GM18858 (cell line): Measurements from ENCODE around the gene TRIM3.
"Not testable (repeated sequence)": the region's sequence is repeated elsewhere in the genome, so short reads cannot be mapped to it uniquely, and the experiment has no call there.

ENCODE experiments used
- ATAC-seq: cut with Tn5 transposase; IDR thresholded peaks from one replicate; pipeline ENCODE4 v1.9.1; 2021; ENCODE audit not compliant: unreplicated experiment

The TRIM3 gene

DNA sequence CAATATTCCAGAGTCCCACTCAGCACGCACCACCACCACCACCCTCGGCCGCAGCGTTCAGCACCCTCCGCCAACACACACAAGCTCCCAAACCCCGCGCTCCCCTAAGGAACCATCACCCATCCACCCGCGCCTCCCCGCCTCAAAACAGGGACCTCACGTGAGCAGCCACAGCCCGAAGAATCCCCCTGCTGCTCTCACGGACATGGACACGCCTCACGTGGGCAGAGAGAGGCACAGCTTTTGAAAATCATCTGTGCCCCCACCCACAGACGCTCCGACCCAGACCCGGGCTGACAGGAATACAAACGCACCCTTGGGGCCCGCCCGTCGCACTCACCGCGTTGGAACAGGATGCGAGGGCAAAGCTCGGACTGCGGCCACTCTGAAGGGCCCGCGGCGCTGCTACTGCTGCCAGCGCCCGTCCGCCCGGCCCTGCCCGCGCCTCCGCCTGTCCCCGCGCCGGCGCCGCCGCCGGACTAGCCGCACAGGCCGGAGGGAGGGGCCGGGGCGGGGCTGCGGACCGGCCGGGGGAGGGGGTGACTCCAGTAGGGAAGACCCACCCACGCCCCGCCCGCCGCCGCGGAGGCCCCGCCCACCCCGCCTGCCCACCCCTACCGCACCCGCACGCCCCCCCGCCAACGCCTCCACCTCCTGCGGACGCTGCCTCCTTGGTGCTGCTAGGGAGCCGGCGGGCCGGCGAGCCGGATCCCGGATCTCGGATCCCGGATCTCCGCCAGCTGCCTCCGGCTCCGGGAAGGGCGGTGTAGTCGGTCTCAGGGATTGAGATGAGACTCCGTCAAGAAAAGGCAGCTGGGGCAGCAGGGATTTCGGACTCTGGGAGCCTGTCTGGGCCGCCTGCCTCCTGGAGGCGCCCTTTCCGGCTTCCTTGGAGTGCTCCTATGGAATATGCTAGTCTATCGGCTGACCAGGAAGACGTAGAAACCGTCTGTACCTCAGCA lies at the start of gene TRIM3:
TSS of gene TRIM3 (minus strand) at position 491 of the 962 bp plus-strand sequence. CDS start 8,246 bp downstream, outside the sequence.
- no peak for ATAC-seq

DNA sequence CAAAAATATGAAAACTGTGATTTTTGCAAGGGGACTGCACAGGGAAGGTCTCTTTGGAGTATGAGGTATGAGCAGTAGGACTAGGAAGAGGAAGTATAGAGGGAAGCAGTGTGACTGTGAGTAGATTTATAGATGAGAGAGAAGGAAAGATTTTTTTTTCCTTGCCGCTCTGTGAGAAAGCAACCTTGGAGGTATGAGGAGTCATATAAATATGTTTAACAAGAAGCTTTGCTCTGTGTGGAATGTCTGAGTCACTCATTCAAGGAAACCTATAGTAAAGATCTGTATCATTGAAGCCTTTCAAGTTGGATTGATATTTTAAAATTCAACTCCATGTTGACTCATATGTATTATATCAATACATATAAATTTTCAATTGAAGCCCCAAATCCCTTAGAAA lies 49.5 kb upstream of the TRIM3 start:
- ATAC-seq: no peak

DNA sequence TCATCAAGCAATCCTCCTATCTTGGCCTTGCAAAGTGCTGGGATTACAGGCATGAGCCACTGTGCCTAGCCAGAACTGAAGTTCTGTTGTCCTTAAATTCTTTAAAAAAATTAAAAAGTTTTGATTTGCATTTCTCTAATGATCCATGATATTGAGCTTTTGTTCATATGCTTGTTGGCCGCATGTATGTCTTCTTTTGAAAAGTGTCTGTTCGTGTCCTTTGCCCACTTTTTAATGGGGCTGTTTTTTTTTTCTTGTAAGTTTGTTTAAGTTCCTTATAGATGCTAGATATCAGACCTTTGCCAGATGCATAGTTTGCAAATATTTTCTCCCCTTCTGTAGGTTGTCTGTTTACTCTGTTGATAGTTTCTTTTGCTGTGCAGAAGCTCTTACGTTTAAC lies 48.2 kb upstream of the TRIM3 start:
- not testable (repeated sequence) for ATAC-seq

DNA sequence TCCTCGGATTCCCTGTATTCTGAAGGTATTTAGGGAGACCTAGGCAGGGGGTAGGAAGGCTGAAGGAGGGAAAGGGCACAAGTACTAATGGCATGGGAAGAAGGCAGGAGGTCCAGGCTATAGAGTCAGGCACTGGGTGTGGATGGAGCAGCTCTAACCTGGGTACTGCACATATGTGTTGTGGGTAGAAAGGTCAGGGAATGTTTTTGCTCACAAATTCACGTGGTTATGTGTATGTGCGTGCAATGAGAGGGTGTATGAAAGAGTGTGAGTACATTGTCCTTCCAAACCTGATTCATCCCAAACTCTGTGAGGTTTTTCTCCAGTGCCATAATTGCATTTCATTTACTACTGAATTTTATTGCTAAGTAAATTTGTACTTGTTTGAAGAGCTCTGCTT lies 46.5 kb upstream of the TRIM3 start:
- ATAC-seq: no peak

DNA sequence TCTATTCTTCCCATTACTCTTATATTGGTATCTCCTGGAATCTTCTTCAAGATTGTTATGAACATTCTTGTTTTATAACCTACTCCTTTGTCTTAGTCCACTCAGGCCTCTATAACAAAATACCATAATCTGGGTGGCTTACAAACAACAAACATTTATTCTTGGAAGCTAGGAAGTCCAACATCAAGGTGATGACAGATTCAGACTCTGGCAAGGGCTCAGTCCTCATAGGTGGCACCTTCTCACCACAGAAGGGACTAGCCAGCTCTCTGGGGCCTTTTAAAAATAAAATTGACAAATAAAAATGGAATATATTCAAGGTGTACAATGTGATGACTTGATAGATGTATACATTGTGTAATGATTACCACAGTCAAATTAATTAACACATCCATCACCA lies 43.1 kb upstream of the TRIM3 start:
- no peak for ATAC-seq

DNA sequence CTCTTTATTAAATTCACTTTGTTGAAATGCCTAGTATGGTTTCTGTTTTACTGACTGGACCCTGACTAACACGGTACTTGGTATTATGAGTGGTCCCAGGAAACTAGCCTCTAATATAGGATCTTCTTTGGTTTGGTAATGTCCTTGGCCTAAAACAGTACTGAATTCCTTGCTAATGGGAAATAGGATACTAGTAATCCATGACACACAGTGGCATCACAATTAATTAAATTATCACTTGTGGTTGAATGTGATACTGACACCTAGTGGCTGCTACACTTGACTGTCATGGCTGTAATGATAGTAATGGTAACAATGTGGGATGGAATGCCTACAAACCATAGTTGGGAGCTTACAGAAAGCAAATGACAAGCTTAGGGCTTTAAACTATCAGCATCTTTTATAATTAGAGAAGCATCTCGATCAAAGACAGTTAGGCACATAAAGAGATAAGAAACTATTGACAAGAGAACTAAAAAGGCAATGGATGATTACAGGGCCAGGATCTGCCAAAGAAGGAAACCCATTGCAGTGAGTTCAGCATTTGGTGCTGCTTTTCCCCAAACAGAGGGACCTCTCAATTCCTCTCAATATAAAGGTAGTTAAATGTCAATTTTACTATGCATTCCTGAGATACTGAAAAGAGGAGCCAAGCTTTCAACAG lies 32.0 kb upstream of the TRIM3 start:
- ATAC-seq: no peak

DNA sequence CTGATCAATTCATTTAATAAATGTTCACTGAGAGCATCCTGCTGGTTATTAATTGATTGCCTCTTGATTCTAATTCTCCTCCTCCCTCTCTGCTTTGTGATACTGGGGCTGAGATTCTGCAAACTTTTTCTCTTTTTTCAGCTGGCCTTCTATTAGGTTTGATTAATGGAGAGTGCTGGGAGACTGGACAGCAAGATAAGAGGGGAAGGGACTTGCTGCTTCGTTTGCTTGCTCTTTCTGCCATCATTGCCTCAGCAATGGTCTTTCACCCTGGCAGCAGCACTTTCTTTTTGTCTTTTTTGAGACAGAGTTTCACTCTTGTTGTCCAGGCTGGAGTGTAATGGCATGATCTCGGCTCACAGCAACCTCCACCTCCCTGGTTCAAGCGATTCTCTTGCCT lies 30.4 kb upstream of the TRIM3 start:
- no peak for ATAC-seq

DNA sequence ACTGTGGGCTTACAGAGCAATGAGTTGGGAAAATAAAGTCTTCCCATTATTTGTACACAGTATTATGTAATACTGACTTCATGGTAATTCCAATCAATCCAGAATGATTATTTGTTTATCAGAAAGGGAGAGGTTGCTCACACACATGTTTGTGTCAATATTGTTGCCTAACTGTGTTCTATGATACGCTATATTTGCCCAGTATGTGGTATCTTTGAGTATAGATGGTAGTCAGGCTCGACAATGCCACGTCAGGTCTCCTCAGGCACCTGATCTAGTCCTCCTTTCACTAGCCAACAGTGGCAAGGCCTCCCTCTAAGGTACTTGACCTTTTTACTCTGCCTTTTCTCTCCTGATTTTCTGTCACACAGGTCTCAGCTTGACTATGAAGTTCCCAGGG lies 28.6 kb upstream of the TRIM3 start:
- no peak for ATAC-seq

DNA sequence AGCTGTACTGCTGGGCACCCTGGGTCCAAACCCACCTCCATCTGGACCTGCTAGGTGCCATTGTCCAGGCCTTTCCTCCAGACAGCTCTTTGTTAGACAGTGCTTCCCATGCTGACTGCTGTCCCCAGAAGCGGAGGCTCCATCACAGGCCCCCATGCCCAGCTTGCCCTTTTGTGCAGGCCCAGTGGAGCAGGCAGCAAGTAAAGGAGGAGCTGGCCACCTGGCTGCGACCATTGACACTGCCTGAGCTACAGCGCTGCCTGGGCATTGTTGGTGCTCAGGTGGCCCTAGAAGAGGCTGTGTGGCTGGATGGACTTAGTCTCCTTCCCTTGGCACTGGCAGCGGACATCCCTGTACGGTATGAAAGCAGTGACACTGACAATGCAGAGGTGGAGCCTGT lies 24.8 kb upstream of the TRIM3 start:
- no peak for ATAC-seq

DNA sequence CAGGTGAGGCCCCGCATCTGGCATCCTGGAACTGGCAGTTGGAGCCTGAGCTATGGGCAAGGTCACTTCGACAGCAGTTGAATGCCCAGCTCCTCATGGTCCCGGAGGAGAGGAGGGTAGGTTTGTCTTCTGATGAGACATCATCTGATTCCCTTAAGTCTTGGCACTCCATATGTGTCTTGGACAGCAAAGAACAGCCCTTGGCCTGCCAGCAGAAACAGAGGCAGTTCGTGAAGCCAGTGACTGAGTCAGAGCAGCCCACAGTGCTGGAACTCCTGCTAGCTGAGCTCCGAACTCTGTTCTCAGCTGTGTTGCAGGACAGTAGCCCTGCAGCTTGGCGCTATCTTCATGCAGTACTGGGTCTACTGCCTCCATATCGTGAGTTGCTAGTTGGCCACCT lies 24.4 kb upstream of the TRIM3 start:
- no peak for ATAC-seq

DNA sequence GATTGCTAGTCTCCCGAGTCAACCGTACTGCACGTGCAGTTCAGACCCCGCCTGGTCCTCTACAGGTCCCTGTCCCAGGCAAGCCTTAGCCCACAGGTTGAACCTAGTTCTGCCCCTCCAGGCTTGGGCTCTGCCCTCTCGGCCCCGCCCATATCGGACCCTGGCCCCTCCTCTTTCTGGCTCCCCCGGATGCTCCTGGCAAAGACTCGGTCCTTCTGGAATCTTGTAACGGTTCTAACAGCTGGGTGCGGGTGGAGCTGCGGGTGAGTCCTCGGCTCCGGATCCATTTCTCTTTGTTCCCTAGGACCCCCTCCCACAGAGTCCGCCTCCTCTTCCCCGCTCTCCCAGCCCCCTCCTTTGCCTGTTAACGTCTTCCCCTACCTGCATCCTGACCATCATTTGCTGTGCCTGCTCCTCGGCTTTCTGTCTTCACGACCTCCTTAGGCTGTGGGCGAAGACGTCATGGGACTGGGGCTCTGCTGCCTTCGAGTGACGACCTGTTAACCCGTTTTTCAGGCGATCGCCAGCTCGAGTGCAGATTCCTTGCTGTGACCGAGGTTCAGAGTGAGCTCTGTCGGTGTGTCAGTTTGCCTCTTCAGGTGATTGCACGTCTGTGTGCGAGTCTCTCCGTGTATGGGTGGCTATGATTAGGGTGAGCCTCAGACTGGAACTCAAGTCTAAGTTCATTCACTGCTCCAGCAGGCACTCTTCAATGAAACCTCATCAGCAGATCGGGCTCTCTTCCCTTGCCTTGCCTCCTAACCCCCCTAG lies 23.5 kb upstream of the TRIM3 start, which contains the start of gene DNHD1:
TSS of gene DNHD1 (plus strand) at position 212 of the 771 bp plus-strand sequence. CDS start 936 bp downstream, outside the sequence.
- no peak for ATAC-seq

DNA sequence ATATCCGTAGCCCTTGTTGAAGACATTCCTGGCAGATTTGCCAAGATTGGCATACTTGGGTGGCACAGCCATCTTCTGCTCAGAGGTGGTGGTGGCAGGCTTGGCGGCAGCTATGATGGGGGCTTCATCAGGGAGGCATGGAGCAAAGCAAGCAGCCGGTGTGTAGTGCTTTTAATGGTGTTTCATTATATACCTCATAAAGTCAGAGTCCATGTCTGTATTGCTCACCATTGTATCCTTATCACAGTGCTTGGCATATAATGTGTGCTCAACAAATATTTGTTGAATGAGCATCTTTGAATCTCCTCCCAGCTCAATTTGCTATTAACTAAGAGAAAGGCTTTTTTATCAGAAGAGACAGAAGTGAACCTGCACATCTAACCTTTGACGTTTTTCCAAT lies 15.6 kb upstream of the TRIM3 start:
- no peak for ATAC-seq

DNA sequence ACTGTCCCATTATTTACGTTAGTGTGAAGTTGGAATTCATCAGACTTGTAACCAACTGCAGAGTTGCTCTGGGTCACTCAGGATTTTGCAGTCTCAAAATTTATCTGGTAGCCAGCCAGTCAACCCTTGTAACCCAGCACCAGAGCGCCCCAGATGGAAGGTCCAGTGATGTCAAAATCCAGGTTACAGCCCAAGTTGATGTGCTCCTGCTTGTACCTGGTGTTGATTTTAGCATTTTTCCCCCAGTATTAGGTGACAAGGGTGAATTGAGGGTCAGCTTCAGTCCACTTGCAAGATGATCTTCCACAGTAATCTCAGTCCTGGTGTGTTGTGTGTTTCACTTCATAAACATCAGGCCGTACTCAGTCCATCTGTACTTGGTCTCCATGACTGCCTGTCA lies 15.1 kb upstream of the TRIM3 start:
- ATAC-seq: no peak

DNA sequence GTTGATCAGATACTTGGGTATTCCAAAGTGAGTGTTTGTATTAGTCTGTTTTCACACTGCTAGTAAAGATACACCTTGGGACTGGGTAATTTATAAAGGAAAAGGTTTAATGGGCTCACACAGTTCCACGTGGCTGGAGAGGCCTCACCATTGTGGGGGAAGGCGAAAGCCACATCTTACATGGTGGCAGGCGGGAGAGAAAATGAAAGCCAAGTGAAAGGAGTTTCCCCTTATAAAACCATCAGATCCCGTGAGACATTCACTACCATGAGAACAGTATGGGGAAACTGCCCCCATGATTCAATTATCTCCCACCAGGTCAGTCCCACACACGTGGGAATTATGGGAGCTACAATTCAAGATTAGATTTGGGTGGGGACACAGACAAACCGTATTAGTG lies 14.6 kb upstream of the TRIM3 start:
- no peak for ATAC-seq

DNA sequence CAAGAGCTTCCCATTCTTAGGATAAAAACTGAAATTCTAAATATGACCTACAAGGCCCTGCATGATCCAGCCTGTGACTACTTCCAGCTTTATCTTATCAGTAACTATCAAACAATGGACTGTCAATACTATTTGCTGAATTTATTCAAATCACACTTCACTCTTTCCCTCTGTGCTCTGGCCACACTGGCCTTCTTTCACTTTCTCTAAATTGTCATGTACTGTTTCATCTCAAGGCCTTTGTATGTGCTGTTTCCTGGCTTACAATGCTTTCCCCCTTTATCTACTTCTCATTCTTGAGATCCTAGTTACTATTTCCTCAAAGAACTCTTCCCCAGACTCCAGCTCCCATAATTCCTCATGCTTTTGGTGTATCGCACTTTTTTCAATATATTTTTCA lies 13.2 kb upstream of the TRIM3 start:
- ATAC-seq: no peak

DNA sequence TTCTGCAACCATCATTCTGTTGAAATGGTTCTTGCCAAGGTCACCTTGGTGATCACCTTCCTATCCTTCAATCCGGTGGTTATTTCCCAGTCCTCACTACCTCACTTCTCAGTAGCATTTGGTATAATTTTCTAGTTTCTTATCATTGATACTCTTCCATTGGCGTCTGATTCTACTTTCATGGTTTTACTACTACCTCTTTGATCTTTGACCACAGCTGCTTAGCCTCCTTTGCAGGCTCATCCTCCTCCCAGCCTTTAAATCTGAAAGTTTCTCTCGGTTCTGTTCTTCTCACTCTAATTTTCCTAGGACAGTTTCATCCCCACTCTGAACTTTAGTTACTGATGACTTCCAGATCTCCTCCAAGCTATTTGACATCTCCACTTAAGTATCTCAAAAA lies 12.5 kb upstream of the TRIM3 start:
- ATAC-seq: no peak

DNA sequence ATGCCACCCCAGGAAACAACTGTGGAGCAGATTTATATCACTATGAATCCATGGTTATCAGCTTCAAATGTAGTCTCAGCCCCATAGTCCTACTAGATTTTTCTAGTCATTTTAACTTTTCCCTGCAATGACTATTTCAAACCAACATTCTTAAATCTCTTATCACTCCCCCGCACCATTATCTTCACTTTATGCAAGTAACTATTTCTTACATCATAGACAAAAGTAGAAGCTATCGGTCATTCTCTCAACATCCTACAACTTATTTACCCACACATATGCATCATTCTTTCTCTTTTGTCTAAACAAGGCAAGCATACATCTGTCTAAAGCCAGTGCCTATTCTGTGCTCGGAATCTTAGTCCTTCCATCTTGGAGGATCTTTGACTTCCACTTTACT lies 11.9 kb upstream of the TRIM3 start:
- no peak for ATAC-seq

DNA sequence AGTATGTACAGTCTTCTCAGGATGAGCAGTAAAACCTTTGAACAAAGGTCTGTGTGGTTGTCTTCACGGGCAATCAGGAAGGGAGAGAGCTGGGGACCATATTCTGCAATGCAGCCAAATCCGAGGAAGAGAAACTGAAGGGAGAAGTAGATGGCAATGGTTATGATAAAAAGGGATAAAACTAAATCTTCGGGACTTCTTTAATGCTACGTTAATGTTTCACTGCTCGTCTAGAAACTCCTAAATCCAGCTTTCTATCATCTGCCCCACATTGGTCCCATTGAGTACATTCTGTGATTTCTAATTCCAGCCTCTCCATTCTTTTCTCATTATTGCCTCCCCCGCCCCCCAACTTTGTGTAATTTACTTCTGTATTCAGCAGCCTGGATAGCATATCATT lies 9.3 kb upstream of the TRIM3 start:
- ATAC-seq: no peak

DNA sequence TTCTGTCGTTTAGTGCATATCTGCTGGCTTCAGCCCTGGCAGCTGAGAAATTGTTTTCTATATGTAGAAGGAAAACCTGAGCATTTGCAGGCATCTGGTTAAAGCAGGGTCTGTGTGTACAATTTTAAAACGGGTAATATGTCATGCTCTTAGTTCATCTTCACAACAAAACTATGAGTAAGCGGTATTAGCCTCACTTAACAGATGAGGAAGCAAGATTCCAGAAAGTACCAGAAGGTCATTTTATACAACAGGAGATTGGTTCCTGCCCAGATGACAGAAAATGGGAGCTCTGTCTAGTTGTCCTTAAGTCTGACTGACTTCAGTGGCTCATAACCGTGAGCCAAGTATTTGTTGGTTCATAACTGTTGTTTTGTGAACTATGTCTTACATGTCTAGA lies 8.7 kb upstream of the TRIM3 start:
- no peak for ATAC-seq

DNA sequence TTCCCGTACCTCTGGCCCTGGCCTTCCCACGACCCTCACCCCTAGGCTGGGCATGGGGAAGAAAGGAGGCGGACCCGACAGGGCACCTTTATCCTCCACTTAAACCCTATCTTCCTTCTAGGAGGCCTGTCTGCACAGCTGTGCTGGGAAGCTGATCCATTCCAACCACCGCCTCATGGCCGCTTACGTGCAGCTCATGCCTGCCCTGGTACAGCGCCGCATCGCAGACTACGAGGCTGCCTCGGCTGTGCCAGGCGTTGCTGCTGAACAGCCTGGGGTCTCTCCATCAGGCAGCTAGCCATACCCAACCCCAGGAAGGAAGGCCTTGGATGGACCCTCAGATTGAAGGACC lies 8.2 kb upstream of the TRIM3 start:
- no peak for ATAC-seq
